ENCODE data around the gene GJB4.
"Not testable (repeated sequence)": the region's sequence is repeated elsewhere in the genome, so short reads cannot be mapped to it uniquely, and the experiment has no call there.

Gene GJB4

GRCh38 chr1:34808051-34808810 is 48.7 kb downstream of the GJB4 start:
- no peak for DNase-seq

GRCh38 chr1:34810781-34811180 is 51.2 kb downstream of the GJB4 start:
- not testable (repeated sequence) for DNase-seq

Data from NCI-H1092 treated with DMSO at 0.1 percent for 48 hours (cell line).